A549 (cell line): ENCODE results near the gene ACADSB. TPM values are rescaled to one million over a fixed set of nuclear protein-coding genes. Genes with fewer than 3 reads are reported as not detected.

Source experiments
- ATAC-seq, 2 experiments: fragments of 200-7000 bp in 1 of 2; fragments of >200 bp in 1 of 2; cut with Nextera tagmentation in 1 of 2; cut with Tn5 transposase in 1 of 2; 3 replicates each; pipeline versions ENCODE4 v1.8.0 to v1.9.1; 2018 to 2020; ENCODE audit warnings: mild to moderate bottlenecking in 1 of 2, moderate library complexity in 1 of 2
- CTCF ChIA-PET: fragments of 300-600 bp; sonication (Branson Sonifier 250); formaldehyde crosslinking; extraction: SDS; loops from one replicate; lab custom pipeline; 2021; ENCODE audit warnings: antibody characterized with exemption, inconsistent platforms; lab: Yijun Ruan, JAX
- POLR2A ChIA-PET: fragments of 350-600 bp; formaldehyde crosslinking; extraction: SDS; loops from one replicate; lab custom pipeline; 2021; ENCODE audit warnings: antibody characterized with exemption, inconsistent platforms; lab: Yijun Ruan, JAX
- DNase-seq, 2 experiments: peaks; one replicate each; pipeline versions ENCODE4 v3.0.0 to v3.0.0-alpha.2; 2011 to 2016; ENCODE audit warnings: low read depth in 1 of 2, low spot score in 1 of 2
- FAIRE-seq: peaks from 2 replicates; lab custom pipeline; 2011; peaks lifted over from hg19 to GRCh38; lab: Jason Lieb, UNC
- H3K27ac ChIP-seq, 2 experiments: fragments of >200 bp; sonication (Bioruptor Twin); formaldehyde crosslinking; 3 replicates each; pipeline ENCODE4 v1.5.1; 2016 to 2017
- H3K4me1 ChIP-seq: fragments of >200 bp; sonication (Bioruptor Twin); formaldehyde crosslinking; 3 replicates; pipeline ENCODE4 v1.6.1; 2016
- H3K4me2 ChIP-seq: fragments of >200 bp; sonication (Bioruptor Twin); formaldehyde crosslinking; 3 replicates; pipeline ENCODE4 v1.6.1; 2016
- H3K4me3 ChIP-seq: fragments of >200 bp; sonication (Bioruptor Twin); formaldehyde crosslinking; 3 replicates; pipeline ENCODE4 v1.5.1; 2016
- H3K9me3 ChIP-seq: fragments of >200 bp; sonication (Bioruptor Twin); formaldehyde crosslinking; 3 replicates; pipeline ENCODE4 v1.6.1; 2016
- ATOH8 ChIP-seq: fragments of 250-450 bp; sonication (Bioruptor Pico); IDR thresholded peaks from 2 replicates; pipeline ENCODE4 v1.5.0; 2020; ENCODE audit warnings: low read depth, mild to moderate bottlenecking, moderate library complexity
- CBX2 ChIP-seq: fragments of 200-600 bp; sonication (generic); IDR thresholded peaks from 2 replicates; pipeline ENCODE4 v1.6.1; 2016; ENCODE audit warnings: low read depth, mild to moderate bottlenecking, borderline replicate concordance
- CBX8 ChIP-seq: fragments of 200-600 bp; sonication (generic); IDR thresholded peaks from 2 replicates; pipeline ENCODE4 v1.6.1; 2016
- EHF ChIP-seq: fragments of 250-450 bp; sonication (Bioruptor Pico); IDR thresholded peaks from 2 replicates; pipeline ENCODE4 v1.5.0; 2020; ENCODE audit warnings: mild to moderate bottlenecking
- EP300 ChIP-seq, 2 experiments: fragments of >200 bp; sonication (Bioruptor Twin); formaldehyde crosslinking; IDR thresholded peaks; 2 replicates in 1 of 2; 3 replicates in 1 of 2; pipeline ENCODE4 v1.6.1; 2016 to 2017
- ESRRA ChIP-seq: fragments of 150-350 bp; IDR thresholded peaks from 2 replicates; pipeline ENCODE4 v1.6.1; 2014; ENCODE audit warnings: mild to moderate bottlenecking, low read length, borderline replicate concordance
- FOSB ChIP-seq: fragments of 250-450 bp; sonication (Bioruptor Pico); IDR thresholded peaks from 2 replicates; pipeline ENCODE4 v1.5.0; 2020; ENCODE audit warnings: mild to moderate bottlenecking, moderate library complexity
- FOSL2 ChIP-seq, 2 experiments: fragments of 450-650 bp in 1 of 2; fragments of >200 bp in 1 of 2; sonication (Bioruptor Twin) in 1 of 2; formaldehyde crosslinking; IDR thresholded peaks; 2 replicates each; pipeline versions ENCODE4 v1.5.0 to v1.6.1; 2016 to 2020; ENCODE audit warnings: mild to moderate bottlenecking in 1 of 2, moderate library complexity in 1 of 2
- FOXS1 ChIP-seq: fragments of 250-450 bp; sonication (Bioruptor Pico); IDR thresholded peaks from 2 replicates; pipeline ENCODE4 v1.5.0; 2020; ENCODE audit warnings: mild to moderate bottlenecking, moderate library complexity
- HDAC2 ChIP-seq: fragments of 200-600 bp; sonication (generic); IDR thresholded peaks from 2 replicates; pipeline ENCODE4 v1.6.1; 2016
- HEYL ChIP-seq: fragments of 250-450 bp; sonication (Bioruptor Pico); IDR thresholded peaks from 2 replicates; pipeline ENCODE4 v1.8.0; 2021; ENCODE audit warnings: mild to moderate bottlenecking, moderate library complexity
- HMGXB4 ChIP-seq: fragments of 250-450 bp; sonication (Bioruptor Pico); IDR thresholded peaks from 2 replicates; pipeline ENCODE4 v1.5.0; 2021; ENCODE audit warnings: mild to moderate bottlenecking, moderate library complexity, borderline replicate concordance
- JUN ChIP-seq, 2 experiments: fragments of >200 bp; sonication (Bioruptor Twin); formaldehyde crosslinking; IDR thresholded peaks; 2 replicates in 1 of 2; 3 replicates in 1 of 2; pipeline ENCODE4 v1.6.1; 2016 to 2017
- KDM1A ChIP-seq: fragments of 200-600 bp; sonication (generic); IDR thresholded peaks from 2 replicates; pipeline ENCODE4 v1.6.1; 2016; ENCODE audit warnings: low read depth, mild to moderate bottlenecking
- MAFK ChIP-seq: fragments of 450-650 bp; IDR thresholded peaks from 2 replicates; pipeline ENCODE4 v1.6.1; 2014; ENCODE audit not compliant: partially characterized antibody
- MAZ ChIP-seq: fragments of 150-350 bp; IDR thresholded peaks from 2 replicates; pipeline ENCODE4 v1.6.1; 2014; ENCODE audit warnings: antibody characterized with exemption, low read depth, low read length, borderline replicate concordance
- NFE2L2 ChIP-seq: fragments of 150-350 bp; conservative IDR thresholded peaks from 2 replicates; pipeline ENCODE4 v1.6.1; 2014; ENCODE audit warnings: low read length
- POLR2AphosphoS2 ChIP-seq: conservative IDR thresholded peaks from 2 replicates; pipeline ENCODE4 v1.6.1; 2012; ENCODE audit warnings: low read length, improper control_type of control experiment, inconsistent platforms
- RAD21 ChIP-seq, 2 experiments: fragments of >200 bp in 1 of 2; sonication (Bioruptor Twin) in 1 of 2; formaldehyde crosslinking in 1 of 2; IDR thresholded peaks in 1 of 2; conservative IDR thresholded peaks in 1 of 2; 2 replicates in 1 of 2; 3 replicates in 1 of 2; pipeline ENCODE4 v1.6.1; 2012 to 2018; ENCODE audit warnings: inconsistent platforms in 1 of 2
- RFX5 ChIP-seq: fragments of 450-650 bp; IDR thresholded peaks from 2 replicates; pipeline ENCODE4 v1.7.1; 2014; ENCODE audit warnings: antibody characterized with exemption, mild to moderate bottlenecking, moderate library complexity
- TP53 ChIP-seq: fragments of 250-450 bp; sonication (Bioruptor Pico); IDR thresholded peaks from 2 replicates; pipeline ENCODE4 v1.5.0; 2021; ENCODE audit warnings: mild to moderate bottlenecking, moderate library complexity
- ZC3H11A ChIP-seq: fragments of 450-650 bp; IDR thresholded peaks from 2 replicates; pipeline ENCODE4 v1.6.1; 2014; ENCODE audit warnings: antibody characterized with exemption, mild to moderate bottlenecking
- ZFP36 ChIP-seq: fragments of 450-650 bp; IDR thresholded peaks from 2 replicates; pipeline ENCODE4 v1.6.1; 2014; ENCODE audit warnings: borderline replicate concordance; ENCODE audit not compliant: partially characterized antibody
- WGBS: methylation state at CpG from one replicate; pipeline ENCODE4 v1.1.6; 2017; ENCODE audit errors: missing lambda C conversion rate; 5-methylcytosine and 5-hydroxymethylcytosine counted together
- polyA plus RNA-seq, 4 experiments: library from polyadenylated mRNA; depleted of rRNA in 3 of 4; stranded (reverse); fragments of >200 nt; fragmentation: RNase III in 1 of 4; extraction: RNeasy Plus Mini Kit Qiagen cat#74134 plus additional on column Dnase treatment in 1 of 4; gene quantifications; 2 replicates in 3 of 4; 3 replicates in 1 of 4; pipeline ENCODE4 v1.2.3, GENCODE V29; 2011 to 2017

ACADSB gene
- polyA plus RNA-seq, 2 of the 4 experiments (the other 2 are of a cell fraction): 8.5 to 18.5 TPM

GRCh38 chr10:122998360-122998917 lies 10.4 kb upstream of the ACADSB start:
- FAIRE-seq (no peak), DNase-seq (no peak), ATAC-seq (no peak)
- Histone ChIP-seq H3K4me2 (no peak overlapping the region), H3K4me3 (no peak overlapping the region), H3K27ac (no peak overlapping the region), H3K4me1 (peaks cover 5% of the 10 kb centered on the region; the same call in 1 of the 3 replicates), H3K9me3 (no peaks in the 10 kb centered on the region)
- ChIA-PET POLR2A (interaction anchor here (1.1 kb wide), 1 partner anchor 17 kb away, joined by 4 read pairs; no protein-coding TSS in a partner anchor), CTCF (interaction anchor here (2.9 kb wide), 1 partner anchor 17 kb away, joined by 10 read pairs; no protein-coding TSS in a partner anchor)
- WGBS: 93% methylated on average over 6 of the region's 6 CpGs
- TF ChIP-seq MAFK (peak; percentile 50), RAD21 (conservative IDR thresholded peaks at IDR 0.05 in 1 of 2, IDR thresholded peaks at IDR 0.05 in 1 of 2) (no peak)

GRCh38 chr10:122998934-122999333 lies 9.9 kb upstream of the ACADSB start:
- ATAC-seq: no peak
- CTCF ChIA-PET: interaction anchor here (1.1 to 2.9 kb wide), 2 partner anchors 9 to 18 kb away, joined by 4 to 10 read pairs; no protein-coding TSS in a partner anchor
- no peak for FAIRE-seq
- H3K4me1 ChIP-seq: peaks cover 5% of the 10 kb centered on the region; the same call in 1 of the 3 replicates
- no peak for DNase-seq
- H3K9me3 ChIP-seq: no peaks in the 10 kb centered on the region
- no peak overlapping the region for H3K4me3 ChIP-seq
- H3K27ac ChIP-seq: no peak overlapping the region
- 93% methylated on average over 3 of the region's 3 CpGs for WGBS
- TF ChIP-seq ESRRA (no peak), HDAC2 (no peak), CBX2 (no peak), JUN (IDR thresholded peaks at IDR 0.05) (no peak), HMGXB4 (CRISPR knock-in tag) (no peak), EP300 (IDR thresholded peaks at IDR 0.05) (no peak), KDM1A (no peak), ZFP36 (no peak)
- H3K4me2 ChIP-seq: no peak overlapping the region
- POLR2A ChIA-PET: interaction anchor here (1.1 kb wide), 1 partner anchor 18 kb away, joined by 4 read pairs; no protein-coding TSS in a partner anchor

GRCh38 chr10:122999347-122999746 lies 9.5 kb upstream of the ACADSB start:
- CTCF ChIA-PET: interaction anchor here (0.8 to 2.9 kb wide), 3 partner anchors 9 to 22 kb away, joined by 3 to 10 read pairs (median 4); no protein-coding TSS in a partner anchor
- no peak overlapping the region for H3K4me2 ChIP-seq
- POLR2A ChIA-PET: no interaction called here
- no peak for ATAC-seq
- no peak overlapping the region for H3K4me3 ChIP-seq
- 76% methylated on average over 3 of the region's 3 CpGs for WGBS
- H3K9me3 ChIP-seq: no peaks in the 10 kb centered on the region
- DNase-seq: no peak
- H3K4me1 ChIP-seq: peaks cover 5% of the 10 kb centered on the region; the same call in 1 of the 3 replicates
- TF ChIP-seq HEYL (no peak), CBX2 (no peak), ATOH8 (CRISPR knock-in tag) (no peak), ESRRA (no peak), NFE2L2 (no peak), EP300 (IDR thresholded peaks at IDR 0.05) (no peak), FOXS1 (CRISPR knock-in tag) (no peak), MAZ (no peak), FOSB (CRISPR knock-in tag) (no peak), FOSL2 (IDR thresholded peaks at IDR 0.05) (no peak), FOSL2 (CRISPR knock-in tag; IDR thresholded peaks at IDR 0.05) (no peak), TP53 (CRISPR knock-in tag) (no peak), ZC3H11A (no peak), RFX5 (no peak), EHF (CRISPR knock-in tag) (no peak), POLR2AphosphoS2 (no peak), HDAC2 (no peak), JUN (IDR thresholded peaks at IDR 0.05) (no peak), CBX8 (no peak), ZFP36 (no peak)
- no peak for FAIRE-seq
- no peak overlapping the region for H3K27ac ChIP-seq
